Measurements from ENCODE around the gene GNB2.
A peak's percentile ranks its signal among the peaks of the same experiment; 100 is the strongest.
"Not testable (repeated sequence)": the region's sequence is repeated elsewhere in the genome, so short reads cannot be mapped to it uniquely, and the experiment has no call there.

The GNB2 gene

DNA sequence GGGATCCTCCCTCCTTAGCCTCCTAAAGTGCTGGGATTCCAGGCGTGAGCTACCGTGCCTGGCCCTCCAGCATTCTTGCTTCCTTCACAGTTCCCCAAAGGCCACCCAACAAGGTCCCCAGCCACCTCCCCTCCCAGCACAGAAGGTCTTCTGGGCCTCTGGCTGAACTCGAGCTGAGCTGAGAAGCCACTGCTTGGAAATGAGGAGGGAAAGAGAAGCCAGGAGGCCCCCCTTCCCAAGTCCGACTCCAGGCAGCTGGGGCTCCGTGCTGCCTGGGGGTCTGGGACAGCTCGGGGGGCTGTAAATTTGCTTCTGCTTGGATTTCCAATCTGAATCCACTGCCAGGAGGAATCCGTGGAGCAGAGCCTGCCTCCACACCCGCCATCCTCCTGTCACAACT lies 41.2 kb downstream of the GNB2 start:
- no peak for DNase-seq (ENCODE audit: low read depth)

DNA sequence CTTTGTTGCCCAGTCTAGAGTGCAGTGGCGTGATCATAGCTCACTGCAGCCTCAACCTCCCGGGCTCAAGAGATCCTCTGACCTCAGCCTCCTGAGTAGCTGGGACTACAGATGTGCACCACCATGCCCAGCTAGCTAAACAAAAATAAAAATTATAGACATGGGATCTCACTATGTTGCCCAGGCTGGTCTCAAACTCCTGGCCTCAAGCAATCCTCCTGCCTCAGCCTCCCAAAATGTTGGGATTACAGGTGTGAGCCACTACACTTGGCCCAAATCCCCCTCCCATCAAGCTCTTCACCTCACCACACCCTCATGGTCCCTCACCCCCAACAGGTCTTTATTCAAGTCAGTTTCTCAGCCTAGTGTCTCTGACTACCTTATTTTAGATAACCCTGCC lies 43.5 kb downstream of the GNB2 start:
- not testable (repeated sequence) for H3K4me3 ChIP-seq (ENCODE audit: low read depth, low read length); DNase-seq (ENCODE audit: low read depth)
- in situ Hi-C loops (cut with HindIII; ENCODE audit: low sequenced_read_pairs), result loop anchor here (10.0 kb wide), 1 partner anchor 118 kb away; no protein-coding TSS in a partner anchor

More for the DNA sequence above, 41.2 kb downstream of the GNB2 start:
- in situ Hi-C loops (cut with HindIII; ENCODE audit: low sequenced_read_pairs), result loop anchor here (10.0 kb wide), 1 partner anchor 120 kb away; no protein-coding TSS in a partner anchor
- TF ChIP-seq, protein P1, sequence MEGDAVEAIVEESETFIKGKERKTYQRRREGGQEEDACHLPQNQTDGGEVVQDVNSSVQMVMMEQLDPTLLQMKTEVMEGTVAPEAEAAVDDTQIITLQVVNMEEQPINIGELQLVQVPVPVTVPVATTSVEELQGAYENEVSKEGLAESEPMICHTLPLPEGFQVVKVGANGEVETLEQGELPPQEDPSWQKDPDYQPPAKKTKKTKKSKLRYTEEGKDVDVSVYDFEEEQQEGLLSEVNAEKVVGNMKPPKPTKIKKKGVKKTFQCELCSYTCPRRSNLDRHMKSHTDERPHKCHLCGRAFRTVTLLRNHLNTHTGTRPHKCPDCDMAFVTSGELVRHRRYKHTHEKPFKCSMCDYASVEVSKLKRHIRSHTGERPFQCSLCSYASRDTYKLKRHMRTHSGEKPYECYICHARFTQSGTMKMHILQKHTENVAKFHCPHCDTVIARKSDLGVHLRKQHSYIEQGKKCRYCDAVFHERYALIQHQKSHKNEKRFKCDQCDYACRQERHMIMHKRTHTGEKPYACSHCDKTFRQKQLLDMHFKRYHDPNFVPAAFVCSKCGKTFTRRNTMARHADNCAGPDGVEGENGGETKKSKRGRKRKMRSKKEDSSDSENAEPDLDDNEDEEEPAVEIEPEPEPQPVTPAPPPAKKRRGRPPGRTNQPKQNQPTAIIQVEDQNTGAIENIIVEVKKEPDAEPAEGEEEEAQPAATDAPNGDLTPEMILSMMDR (IDR thresholded peaks at IDR 0.05; ENCODE audit: low read depth, low read length, missing control alignments), result no peak
- no peak overlapping the region for H3K4me3 ChIP-seq (ENCODE audit: low read depth, low read length)

DNA sequence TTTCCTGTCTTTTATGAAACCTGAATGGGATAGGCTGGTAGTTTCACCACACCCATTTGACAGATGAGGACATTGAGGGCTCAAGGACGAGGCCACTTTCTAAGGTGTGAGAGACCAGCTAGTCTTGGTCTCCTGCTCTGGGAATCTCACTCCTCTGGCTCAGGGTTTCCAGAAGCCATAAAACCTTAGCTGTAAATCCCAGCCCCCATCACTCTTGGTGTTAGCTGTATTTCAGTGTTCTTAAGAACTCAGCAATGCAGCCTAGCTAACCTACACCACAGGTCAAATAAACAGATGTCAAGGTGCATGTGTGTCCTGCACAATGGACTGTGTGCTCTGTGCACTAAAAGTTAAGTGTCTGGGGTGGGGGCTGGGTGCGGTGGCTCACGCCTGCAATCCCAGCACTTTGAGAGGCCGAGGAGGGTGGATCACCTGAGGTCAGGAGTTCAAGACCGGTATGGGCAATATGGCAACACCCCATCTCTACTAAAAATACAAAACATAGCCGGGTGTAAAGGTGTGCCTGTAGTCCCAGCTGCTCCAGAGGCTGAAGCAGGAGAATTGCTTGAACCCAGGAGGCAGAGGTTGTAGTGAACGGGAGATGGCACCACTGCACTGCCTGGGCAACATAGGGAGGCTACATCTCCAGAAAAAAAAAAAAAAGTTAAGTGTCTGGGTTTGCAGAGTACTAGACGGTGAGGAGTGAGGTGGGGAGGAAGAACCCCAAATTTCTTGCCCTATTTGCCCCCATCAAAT lies 46.2 kb downstream of the GNB2 start:
- no peak overlapping the region for H3K4me3 ChIP-seq (ENCODE audit: low read depth, low read length)
- TF ChIP-seq, protein P1 (IDR thresholded peaks at IDR 0.05; ENCODE audit: low read depth, low read length, missing control alignments), result peak; percentile 39
- DNase-seq (ENCODE audit: low read depth), result no peak
- in situ Hi-C loops (cut with HindIII; ENCODE audit: low sequenced_read_pairs), result loop anchor here (10.0 kb wide), 1 partner anchor 115 kb away; no protein-coding TSS in a partner anchor

DNA sequence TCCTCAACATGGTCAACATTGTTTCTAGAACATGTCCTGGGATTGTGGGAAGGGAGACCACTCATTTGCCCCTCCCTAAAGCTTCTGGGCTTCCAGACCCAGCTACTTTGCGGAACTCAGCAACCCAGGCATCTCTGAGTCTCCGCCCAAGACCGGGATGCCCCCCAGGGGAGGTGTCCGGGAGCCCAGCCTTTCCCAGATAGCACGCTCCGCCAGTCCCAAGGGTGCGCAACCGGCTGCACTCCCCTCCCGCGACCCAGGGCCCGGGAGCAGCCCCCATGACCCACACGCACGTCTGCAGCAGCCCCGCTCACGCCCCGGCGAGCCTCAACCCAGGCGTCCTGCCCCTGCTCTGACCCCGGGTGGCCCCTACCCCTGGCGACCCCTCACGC lies 46.7 kb downstream of the GNB2 start, which contains the start of gene EPO:
Gene EPO, plus strand, starts transcription at position 190 of the 392 bp plus-strand sequence. CDS start 513 bp downstream, outside the sequence.
- in situ Hi-C loops (cut with HindIII; ENCODE audit: low sequenced_read_pairs), result no loop called here
- TF ChIP-seq, protein P1 (IDR thresholded peaks at IDR 0.05; ENCODE audit: low read depth, low read length, missing control alignments), result no peak
- DNase-seq (ENCODE audit: low read depth), result no peak
- H3K4me3 ChIP-seq (ENCODE audit: low read depth, low read length), result no peak within 1 kb of the TSS

DNA sequence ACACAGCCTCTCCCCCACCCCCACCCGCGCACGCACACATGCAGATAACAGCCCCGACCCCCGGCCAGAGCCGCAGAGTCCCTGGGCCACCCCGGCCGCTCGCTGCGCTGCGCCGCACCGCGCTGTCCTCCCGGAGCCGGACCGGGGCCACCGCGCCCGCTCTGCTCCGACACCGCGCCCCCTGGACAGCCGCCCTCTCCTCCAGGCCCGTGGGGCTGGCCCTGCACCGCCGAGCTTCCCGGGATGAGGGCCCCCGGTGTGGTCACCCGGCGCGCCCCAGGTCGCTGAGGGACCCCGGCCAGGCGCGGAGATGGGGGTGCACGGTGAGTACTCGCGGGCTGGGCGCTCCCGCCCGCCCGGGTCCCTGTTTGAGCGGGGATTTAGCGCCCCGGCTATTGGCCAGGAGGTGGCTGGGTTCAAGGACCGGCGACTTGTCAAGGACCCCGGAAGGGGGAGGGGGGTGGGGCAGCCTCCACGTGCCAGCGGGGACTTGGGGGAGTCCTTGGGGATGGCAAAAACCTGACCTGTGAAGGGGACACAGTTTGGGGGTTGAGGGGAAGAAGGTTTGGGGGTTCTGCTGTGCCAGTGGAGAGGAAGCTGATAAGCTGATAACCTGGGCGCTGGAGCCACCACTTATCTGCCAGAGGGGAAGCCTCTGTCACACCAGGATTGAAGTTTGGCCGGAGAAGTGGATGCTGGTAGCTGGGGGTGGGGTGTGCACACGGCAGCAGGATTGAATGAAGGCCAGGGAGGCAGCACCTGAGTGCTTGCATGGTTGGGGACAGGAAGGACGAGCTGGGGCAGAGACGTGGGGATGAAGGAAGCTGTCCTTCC lies 47.3 kb downstream of the GNB2 start:
- no peak overlapping the region for H3K4me3 ChIP-seq (ENCODE audit: low read depth, low read length)
- DNase-seq (ENCODE audit: low read depth), result no peak
- TF ChIP-seq, protein P1 (IDR thresholded peaks at IDR 0.05; ENCODE audit: low read depth, low read length, missing control alignments), result no peak
- in situ Hi-C loops (cut with HindIII; ENCODE audit: low sequenced_read_pairs), result no loop called here

DNA sequence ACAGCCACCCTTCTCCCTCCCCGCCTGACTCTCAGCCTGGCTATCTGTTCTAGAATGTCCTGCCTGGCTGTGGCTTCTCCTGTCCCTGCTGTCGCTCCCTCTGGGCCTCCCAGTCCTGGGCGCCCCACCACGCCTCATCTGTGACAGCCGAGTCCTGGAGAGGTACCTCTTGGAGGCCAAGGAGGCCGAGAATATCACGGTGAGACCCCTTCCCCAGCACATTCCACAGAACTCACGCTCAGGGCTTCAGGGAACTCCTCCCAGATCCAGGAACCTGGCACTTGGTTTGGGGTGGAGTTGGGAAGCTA lies 47.9 kb downstream of the GNB2 start:
- H3K4me3 ChIP-seq (ENCODE audit: low read depth, low read length), result no peak overlapping the region
- TF ChIP-seq, protein P1 (IDR thresholded peaks at IDR 0.05; ENCODE audit: low read depth, low read length, missing control alignments), result no peak
- in situ Hi-C loops (cut with HindIII; ENCODE audit: low sequenced_read_pairs), result no loop called here
- DNase-seq (ENCODE audit: low read depth), result no peak

Measured in astrocyte of the cerebellum (primary cell).